ENCODE data around the gene ATG16L1.

DNA sequence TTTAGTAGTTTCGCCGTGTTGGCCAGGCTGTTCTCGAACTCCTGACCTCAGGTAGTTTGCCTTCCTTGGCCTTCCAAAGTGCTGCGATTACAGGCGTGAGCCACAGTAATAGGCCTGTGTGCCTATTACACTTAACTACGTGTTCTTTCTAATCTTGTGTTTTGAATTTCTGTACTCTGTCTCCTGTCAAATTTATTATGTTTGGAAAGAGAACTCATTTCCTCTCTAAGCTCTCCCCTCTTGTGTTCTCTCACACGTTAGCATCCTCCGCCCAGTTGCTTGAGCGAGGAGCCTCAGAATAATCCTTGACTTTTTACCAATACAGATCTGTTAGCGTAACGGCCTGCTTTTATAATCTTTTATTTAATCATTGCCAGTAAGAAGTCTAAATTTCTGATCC lies 3.7 kb downstream of the ATG16L1 start:
- TF ChIP-seq, protein P1, sequence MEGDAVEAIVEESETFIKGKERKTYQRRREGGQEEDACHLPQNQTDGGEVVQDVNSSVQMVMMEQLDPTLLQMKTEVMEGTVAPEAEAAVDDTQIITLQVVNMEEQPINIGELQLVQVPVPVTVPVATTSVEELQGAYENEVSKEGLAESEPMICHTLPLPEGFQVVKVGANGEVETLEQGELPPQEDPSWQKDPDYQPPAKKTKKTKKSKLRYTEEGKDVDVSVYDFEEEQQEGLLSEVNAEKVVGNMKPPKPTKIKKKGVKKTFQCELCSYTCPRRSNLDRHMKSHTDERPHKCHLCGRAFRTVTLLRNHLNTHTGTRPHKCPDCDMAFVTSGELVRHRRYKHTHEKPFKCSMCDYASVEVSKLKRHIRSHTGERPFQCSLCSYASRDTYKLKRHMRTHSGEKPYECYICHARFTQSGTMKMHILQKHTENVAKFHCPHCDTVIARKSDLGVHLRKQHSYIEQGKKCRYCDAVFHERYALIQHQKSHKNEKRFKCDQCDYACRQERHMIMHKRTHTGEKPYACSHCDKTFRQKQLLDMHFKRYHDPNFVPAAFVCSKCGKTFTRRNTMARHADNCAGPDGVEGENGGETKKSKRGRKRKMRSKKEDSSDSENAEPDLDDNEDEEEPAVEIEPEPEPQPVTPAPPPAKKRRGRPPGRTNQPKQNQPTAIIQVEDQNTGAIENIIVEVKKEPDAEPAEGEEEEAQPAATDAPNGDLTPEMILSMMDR (IDR thresholded peaks at IDR 0.05) = no peak
- no peak for TF ChIP-seq POLR2AphosphoS5 (IDR thresholded peaks at IDR 0.05; ENCODE audit: low read depth, low read length)
